OCI-LY1 (cell line): ENCODE measurements around the gene UBE2N.

Experiments
- H2AFZ ChIP-seq: fragments of 200-600 bp; sonication (generic), shearing (Covaris generic); 2 replicates; pipeline ENCODE4 v1.6.0; 2014; ENCODE audit warnings: antibody characterized with exemption, mild to moderate bottlenecking, low read length
- H3F3A ChIP-seq: fragments of 200-600 bp; sonication (generic), shearing (Covaris generic); 2 replicates; pipeline ENCODE4 v1.6.0; 2014; ENCODE audit warnings: mild to moderate bottlenecking, antibody characterized with exemption, low read length, moderate library complexity; ENCODE audit not compliant: insufficient read depth
- H3K27ac ChIP-seq: fragments of 200-600 bp; sonication (generic); 2 replicates; pipeline ENCODE4 v1.5.1; 2014; ENCODE audit warnings: low read length, mixed run types, mild to moderate bottlenecking, low read depth; ENCODE audit not compliant: poor library complexity, severe bottlenecking
- H3K27me3 ChIP-seq: fragments of 200-600 bp; sonication (generic); 2 replicates; pipeline ENCODE4 v1.6.0; 2014; ENCODE audit warnings: antibody characterized with exemption, mild to moderate bottlenecking, low read length, moderate library complexity; ENCODE audit not compliant: insufficient read depth
- H3K36me3 ChIP-seq: fragments of 200-600 bp; sonication (generic); 2 replicates; pipeline ENCODE4 v1.6.1; 2014; ENCODE audit warnings: mild to moderate bottlenecking, antibody characterized with exemption, low read length, moderate library complexity, mixed read lengths; ENCODE audit not compliant: insufficient read depth
- H3K4me1 ChIP-seq: fragments of 200-600 bp; sonication (generic); 2 replicates; pipeline ENCODE4 v1.5.1; 2014; ENCODE audit warnings: mild to moderate bottlenecking, low read length, moderate library complexity; ENCODE audit not compliant: insufficient read depth, severe bottlenecking
- H3K4me2 ChIP-seq: fragments of 200-600 bp; sonication (generic), shearing (Covaris generic); 2 replicates; pipeline ENCODE4 v1.6.1; 2014; ENCODE audit warnings: low read length
- H3K4me3 ChIP-seq: fragments of 200-600 bp; sonication (generic); 2 replicates; pipeline ENCODE4 v1.5.1; 2014; ENCODE audit warnings: low read length, low read depth, mild to moderate bottlenecking, mixed read lengths; ENCODE audit not compliant: poor library complexity, severe bottlenecking
- H3K79me2 ChIP-seq: fragments of 200-600 bp; shearing (Covaris generic); 2 replicates; pipeline ENCODE4 v1.6.1; 2016; ENCODE audit warnings: mixed run types, low read length, mixed read lengths; ENCODE audit not compliant: insufficient read depth
- H3K9ac ChIP-seq: fragments of 200-600 bp; sonication (generic), shearing (Covaris generic); 2 replicates; pipeline ENCODE4 v1.6.1; 2014; ENCODE audit warnings: mild to moderate bottlenecking, low read length, mixed read lengths
- H3K9me2 ChIP-seq: fragments of 200-600 bp; sonication (generic), shearing (Covaris generic); 2 replicates; pipeline ENCODE4 v1.6.1; 2014; ENCODE audit warnings: low read depth, mild to moderate bottlenecking, low read length, mixed read lengths
- H3K9me3 ChIP-seq: fragments of 200-600 bp; shearing (Covaris generic); 2 replicates; pipeline ENCODE4 v1.6.1; 2014; ENCODE audit warnings: low read length, mixed read lengths
- H4K20me1 ChIP-seq: fragments of 200-600 bp; sonication (generic), shearing (Covaris generic); 2 replicates; pipeline ENCODE4 v1.6.0; 2016; ENCODE audit warnings: mild to moderate bottlenecking, low read length; ENCODE audit not compliant: insufficient read depth
- EZH2 ChIP-seq: fragments of 200-600 bp; sonication (generic), shearing (Covaris generic); IDR thresholded peaks from 2 replicates; pipeline ENCODE4 v1.8.0; 2017; ENCODE audit warnings: borderline replicate concordance, mixed run types, mild to moderate bottlenecking, antibody characterized with exemption, low read length, moderate library complexity, mixed read lengths
- TF ChIP-seq, protein P1 (sequence below): fragments of 200-600 bp; sonication (generic), shearing (Covaris generic); IDR thresholded peaks from 2 replicates; pipeline ENCODE4 v1.5.1; 2017; ENCODE audit warnings: mild to moderate bottlenecking, antibody characterized with exemption, low read length, moderate library complexity, mixed read lengths

Gene UBE2N

GRCh38 chr12:93482721-93483120 is 41.0 kb upstream of the UBE2N start:
- Histone ChIP-seq H3K9me2 (no peaks in the 10 kb centered on the region), H3K27me3 (no peaks in the 10 kb centered on the region), H3K36me3 (peaks cover 74% of the 10 kb centered on the region), H4K20me1 (no peaks in the 10 kb centered on the region), H3K9me3 (no peaks in the 10 kb centered on the region), H3K9ac (no peak overlapping the region), H3K27ac (no peak overlapping the region), H3K79me2 (no peaks in the 10 kb centered on the region), H3F3A (no peaks in the 10 kb centered on the region), H3K4me1 (no peaks in the 10 kb centered on the region), H2AFZ (no peak overlapping the region), H3K4me2 (no peak overlapping the region), H3K4me3 (no peak overlapping the region)
- TF ChIP-seq, protein P1, sequence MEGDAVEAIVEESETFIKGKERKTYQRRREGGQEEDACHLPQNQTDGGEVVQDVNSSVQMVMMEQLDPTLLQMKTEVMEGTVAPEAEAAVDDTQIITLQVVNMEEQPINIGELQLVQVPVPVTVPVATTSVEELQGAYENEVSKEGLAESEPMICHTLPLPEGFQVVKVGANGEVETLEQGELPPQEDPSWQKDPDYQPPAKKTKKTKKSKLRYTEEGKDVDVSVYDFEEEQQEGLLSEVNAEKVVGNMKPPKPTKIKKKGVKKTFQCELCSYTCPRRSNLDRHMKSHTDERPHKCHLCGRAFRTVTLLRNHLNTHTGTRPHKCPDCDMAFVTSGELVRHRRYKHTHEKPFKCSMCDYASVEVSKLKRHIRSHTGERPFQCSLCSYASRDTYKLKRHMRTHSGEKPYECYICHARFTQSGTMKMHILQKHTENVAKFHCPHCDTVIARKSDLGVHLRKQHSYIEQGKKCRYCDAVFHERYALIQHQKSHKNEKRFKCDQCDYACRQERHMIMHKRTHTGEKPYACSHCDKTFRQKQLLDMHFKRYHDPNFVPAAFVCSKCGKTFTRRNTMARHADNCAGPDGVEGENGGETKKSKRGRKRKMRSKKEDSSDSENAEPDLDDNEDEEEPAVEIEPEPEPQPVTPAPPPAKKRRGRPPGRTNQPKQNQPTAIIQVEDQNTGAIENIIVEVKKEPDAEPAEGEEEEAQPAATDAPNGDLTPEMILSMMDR, result no peak
- no peak for TF ChIP-seq EZH2

GRCh38 chr12:93476555-93476954 is 34.8 kb upstream of the UBE2N start:
- Histone ChIP-seq H3K9ac (no peak overlapping the region), H3K27me3 (no peaks in the 10 kb centered on the region), H2AFZ (no peak overlapping the region), H4K20me1 (no peaks in the 10 kb centered on the region), H3K79me2 (0 out of 2 replicates have a peak, but pooled peaks cover 4% of the 10 kb centered on the region), H3F3A (no peaks in the 10 kb centered on the region), H3K9me2 (no peaks in the 10 kb centered on the region), H3K4me3 (no peak overlapping the region), H3K9me3 (no peaks in the 10 kb centered on the region), H3K4me1 (no peaks in the 10 kb centered on the region), H3K36me3 (peaks cover 69% of the 10 kb centered on the region), H3K4me2 (no peak overlapping the region), H3K27ac (no peak overlapping the region)
- TF ChIP-seq EZH2, result no peak
- TF ChIP-seq, protein P1, result no peak

DNA sequence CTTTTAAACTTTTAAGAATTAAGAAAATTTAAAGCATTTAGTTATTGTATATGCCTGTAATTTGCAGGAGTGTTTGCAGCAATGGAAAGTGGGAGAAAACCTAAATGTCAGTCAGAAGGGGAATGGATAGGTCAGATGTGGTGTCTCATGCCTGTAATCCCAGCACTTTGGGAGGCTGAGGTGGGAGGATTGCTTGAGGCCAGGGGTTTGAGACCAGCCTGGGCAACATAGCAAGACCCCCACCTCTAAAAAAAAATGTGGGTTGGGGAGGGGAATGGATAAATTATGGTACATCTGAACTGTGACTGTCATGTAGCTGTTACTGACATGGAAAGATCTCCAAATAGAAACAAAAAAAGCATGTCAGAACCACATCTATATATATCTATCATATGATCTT is 27.6 kb upstream of the UBE2N start:
- Histone ChIP-seq H3K4me2 (no peak overlapping the region), H2AFZ (no peak overlapping the region), H3K27ac (no peak overlapping the region), H3K4me1 (peaks cover 23% of the 10 kb centered on the region), H3K9ac (no peak overlapping the region), H3K9me3 (no peaks in the 10 kb centered on the region), H3F3A (no peaks in the 10 kb centered on the region), H3K27me3 (no peaks in the 10 kb centered on the region), H3K79me2 (peaks cover 24% of the 10 kb centered on the region), H4K20me1 (no peaks in the 10 kb centered on the region), H3K9me2 (no peaks in the 10 kb centered on the region), H3K4me3 (no peak overlapping the region), H3K36me3 (peaks cover 37% of the 10 kb centered on the region)
- TF ChIP-seq, protein P1, result no peak
- no peak for TF ChIP-seq EZH2
